HepG2 (cell line): Measurements from ENCODE around the gene PRR5L.

Experiments
- GLI4 ChIP-seq: sonication (generic); formaldehyde crosslinking; IDR thresholded peaks from 2 replicates; pipeline ENCODE4 v1.5.1; 2020; ENCODE audit warnings: missing genetic modification reagents, mild to moderate bottlenecking, moderate library complexity, borderline replicate concordance
- RAD51 ChIP-seq: fragments of 450-650 bp; IDR thresholded peaks from 2 replicates; pipeline ENCODE4 v1.6.1; 2016; ENCODE audit warnings: borderline replicate concordance
- TF ChIP-seq, protein P1 (sequence below): sonication (generic); formaldehyde crosslinking; IDR thresholded peaks from 2 replicates; pipeline ENCODE4 v1.5.0; 2020; ENCODE audit warnings: mild to moderate bottlenecking, missing genetic modification reagents, moderate library complexity

DNA sequence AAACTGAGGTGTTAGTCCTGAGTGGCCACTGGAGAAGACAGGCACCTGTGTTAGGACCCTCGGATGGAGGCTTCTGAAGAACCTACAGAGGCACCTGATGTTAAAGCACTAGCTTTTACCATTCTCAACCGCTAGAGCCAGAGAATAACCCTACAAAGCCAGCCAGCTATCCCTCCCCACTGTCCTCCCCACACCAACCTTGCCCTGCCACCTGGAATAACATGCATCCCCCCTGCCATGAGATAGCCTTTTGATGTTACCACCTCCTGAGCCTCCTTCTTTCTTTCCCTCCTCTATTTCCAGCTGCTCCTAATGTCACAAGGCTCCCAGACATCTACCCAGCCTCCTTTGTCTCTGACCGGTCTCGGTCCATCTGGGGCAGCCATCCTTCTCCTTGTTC is 35.0 kb upstream of the PRR5L start:
- TF ChIP-seq RAD51 (no peak), GLI4 (CRISPR knock-in tag) (no peak)
- TF ChIP-seq, protein P1, sequence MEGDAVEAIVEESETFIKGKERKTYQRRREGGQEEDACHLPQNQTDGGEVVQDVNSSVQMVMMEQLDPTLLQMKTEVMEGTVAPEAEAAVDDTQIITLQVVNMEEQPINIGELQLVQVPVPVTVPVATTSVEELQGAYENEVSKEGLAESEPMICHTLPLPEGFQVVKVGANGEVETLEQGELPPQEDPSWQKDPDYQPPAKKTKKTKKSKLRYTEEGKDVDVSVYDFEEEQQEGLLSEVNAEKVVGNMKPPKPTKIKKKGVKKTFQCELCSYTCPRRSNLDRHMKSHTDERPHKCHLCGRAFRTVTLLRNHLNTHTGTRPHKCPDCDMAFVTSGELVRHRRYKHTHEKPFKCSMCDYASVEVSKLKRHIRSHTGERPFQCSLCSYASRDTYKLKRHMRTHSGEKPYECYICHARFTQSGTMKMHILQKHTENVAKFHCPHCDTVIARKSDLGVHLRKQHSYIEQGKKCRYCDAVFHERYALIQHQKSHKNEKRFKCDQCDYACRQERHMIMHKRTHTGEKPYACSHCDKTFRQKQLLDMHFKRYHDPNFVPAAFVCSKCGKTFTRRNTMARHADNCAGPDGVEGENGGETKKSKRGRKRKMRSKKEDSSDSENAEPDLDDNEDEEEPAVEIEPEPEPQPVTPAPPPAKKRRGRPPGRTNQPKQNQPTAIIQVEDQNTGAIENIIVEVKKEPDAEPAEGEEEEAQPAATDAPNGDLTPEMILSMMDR (CRISPR knock-in tag) = no peak
